Measurements from ENCODE around the gene MEIS2.

MEIS2 gene

GRCh38 chr15:37111427-37111717, 11.0 kb upstream of the MEIS2 start:
- Histone ChIP-seq H3K27ac (ENCODE audit: extremely low read depth, low read depth, low read length) (peak overlapping the region; percentile 47), H3K36me3 (ENCODE audit: control insufficient read depth in 2 of 2, insufficient read depth in 1 of 2, low read length in 2 of 2) (no peaks in the 10 kb centered on the region), H3K9me3 (ENCODE audit: control insufficient read depth, insufficient read depth, low read depth, low read length) (no peaks in the 10 kb centered on the region), H3K4me1 (ENCODE audit: control insufficient read depth, insufficient read depth, low read length) (peaks cover 2% of the 10 kb centered on the region; the same call in 1 of the 2 replicates), H3K4me3 (ENCODE audit: low read depth, low read length) (no peak overlapping the region)
- peak; percentile 46; the same call in 1 of the 2 replicates for TF ChIP-seq PRDM6 (tag by site-specific recombination; IDR thresholded peaks at IDR 0.05)
- no peak for TF ChIP-seq ZNF324 (tag by site-specific recombination; IDR thresholded peaks at IDR 0.05)
- TF ChIP-seq ZNF398 (tag by site-specific recombination; IDR thresholded peaks at IDR 0.05): no peak
- ChIA-PET POLR2A (interaction anchor here (1.4 kb wide), 1 partner anchor 10 kb away, joined by 7 read pairs; the partner anchor contains the start of gene MEIS2), CTCF (interaction anchor here (0.6 to 1.2 kb wide), 4 partner anchors 10 to 694 kb away, joined by 3 to 7 read pairs (median 6); no protein-coding TSS in a partner anchor)

GRCh38 chr15:37109872-37110572, 9.7 kb upstream of the MEIS2 start:
- POLR2A ChIA-PET: interaction anchor here (1.4 kb wide), 1 partner anchor 9 kb away, joined by 7 read pairs; the partner anchor contains the start of gene MEIS2
- CTCF ChIA-PET: interaction anchor here (1.2 kb wide), 1 partner anchor 695 kb away, joined by 7 read pairs; no protein-coding TSS in a partner anchor
- peak overlapping the region; percentile 47; the same call in 1 of the 2 replicates for H3K27ac ChIP-seq (ENCODE audit: extremely low read depth, low read depth, low read length)
- no peaks in the 10 kb centered on the region for H3K36me3 ChIP-seq (ENCODE audit: control insufficient read depth in 2 of 2, insufficient read depth in 1 of 2, low read length in 2 of 2)
- H3K4me1 ChIP-seq (ENCODE audit: control insufficient read depth, insufficient read depth, low read length): peaks cover 5% of the 10 kb centered on the region; the same call in 1 of the 2 replicates
- no peak overlapping the region for H3K4me3 ChIP-seq (ENCODE audit: low read depth, low read length)
- no peaks in the 10 kb centered on the region for H3K9me3 ChIP-seq (ENCODE audit: control insufficient read depth, insufficient read depth, low read depth, low read length)
- TF ChIP-seq ZNF311 (tag by site-specific recombination; IDR thresholded peaks at IDR 0.05; ENCODE audit: borderline replicate concordance) (no peak), PRDM10 (tag by site-specific recombination; IDR thresholded peaks at IDR 0.05) (peak; percentile 31), AEBP2 (tag by site-specific recombination; IDR thresholded peaks at IDR 0.05; ENCODE audit: borderline replicate concordance) (no peak), PATZ1 (tag by site-specific recombination; IDR thresholded peaks at IDR 0.05) (0 out of 2 replicates have a peak, but pooled peaks have one; percentile 14), ZNF596 (tag by site-specific recombination; IDR thresholded peaks at IDR 0.05) (no peak), CTCF (tag by site-specific recombination; IDR thresholded peaks at IDR 0.05) (no peak), SALL2 (tag by site-specific recombination; IDR thresholded peaks at IDR 0.05; ENCODE audit: borderline replicate concordance) (no peak), TCF7L2 (IDR thresholded peaks at IDR 0.05; ENCODE audit: borderline replicate concordance, low read depth, low read length) (0 out of 2 replicates have a peak, but pooled peaks have one; percentile 28), GLI4 (tag by site-specific recombination; IDR thresholded peaks at IDR 0.05) (no peak), ZBTB26 (tag by site-specific recombination; optimal IDR thresholded peaks at IDR 0.05) (peak; percentile 35), ZNF416 (tag by site-specific recombination; IDR thresholded peaks at IDR 0.05) (no peak), SP3 (tag by site-specific recombination; IDR thresholded peaks at IDR 0.05) (0 out of 2 replicates have a peak, but pooled peaks have one; percentile 11), ZNF837 (tag by site-specific recombination; IDR thresholded peaks at IDR 0.05) (no peak)

Measured in HEK293 (cell line).